ENCODE data around the gene LSM11.

LSM11 gene

DNA sequence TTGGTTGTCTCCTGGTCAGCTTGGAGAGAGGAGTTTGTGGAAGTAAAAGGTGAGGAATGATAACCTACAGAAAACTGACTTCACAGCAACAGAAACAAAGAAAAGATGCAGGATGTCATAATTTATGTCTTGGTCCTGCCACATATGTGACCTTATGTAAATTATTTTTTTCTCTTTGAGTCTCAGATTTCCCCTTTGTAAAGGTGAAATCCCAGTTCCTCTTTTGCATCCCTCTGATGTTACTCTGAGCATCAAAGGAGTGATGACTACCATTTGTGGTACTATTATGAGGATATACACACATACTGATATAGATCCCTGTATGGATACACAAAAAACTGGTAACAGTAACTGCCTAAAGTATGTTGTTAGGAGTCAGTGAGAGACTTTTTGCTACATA is 13.7 kb upstream of the LSM11 start:
- H3K9ac ChIP-seq = no peak overlapping the region
- H3K9me3 ChIP-seq (ENCODE audit: control insufficient read depth, low read length) = no peaks in the 10 kb centered on the region
- no peak for TF ChIP-seq CTCF (IDR thresholded peaks at IDR 0.05)
- no peaks in the 10 kb centered on the region for H3K27me3 ChIP-seq (ENCODE audit: control insufficient read depth, insufficient read depth, low read length)
- H3K4me1 ChIP-seq = no peaks in the 10 kb centered on the region
- no peak overlapping the region for H3K27ac ChIP-seq
- H3K4me3 ChIP-seq (ENCODE audit: low read depth, low read length) = no peak overlapping the region
- no peaks in the 10 kb centered on the region for H3K79me2 ChIP-seq
- no peaks in the 10 kb centered on the region for H3K36me3 ChIP-seq (ENCODE audit: control insufficient read depth, insufficient read depth, low read length)
- H2AFZ ChIP-seq = no peak overlapping the region
- H3K4me2 ChIP-seq (ENCODE audit: low read length) = no peak overlapping the region

DNA sequence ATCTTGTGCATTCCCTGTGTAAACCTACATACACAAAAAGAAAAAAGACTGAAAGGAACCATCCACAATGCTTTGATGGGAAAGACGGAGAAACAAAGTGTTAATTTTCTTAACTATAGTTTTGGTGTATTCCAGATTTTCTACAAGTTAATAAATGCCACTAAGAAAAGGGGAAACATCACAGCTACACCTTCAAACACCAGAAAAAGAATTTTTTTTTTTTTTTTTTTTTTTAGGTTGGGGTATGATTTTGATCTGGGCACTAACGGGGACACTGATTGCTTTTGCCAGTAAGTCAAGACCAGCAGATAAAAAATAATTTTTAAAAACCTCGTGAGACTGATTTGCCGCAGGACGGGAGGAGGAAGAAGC is 12.6 kb upstream of the LSM11 start:
- Histone ChIP-seq H3K27me3 (ENCODE audit: control insufficient read depth, insufficient read depth, low read length) (no peaks in the 10 kb centered on the region), H3K4me2 (ENCODE audit: low read length) (peak overlapping the region; percentile 81), H3K36me3 (ENCODE audit: control insufficient read depth, insufficient read depth, low read length) (no peaks in the 10 kb centered on the region), H3K4me3 (ENCODE audit: low read depth, low read length) (peak overlapping the region; percentile 77), H3K4me1 (no peaks in the 10 kb centered on the region), H3K9ac (no peak overlapping the region), H3K79me2 (no peaks in the 10 kb centered on the region), H3K9me3 (ENCODE audit: control insufficient read depth, low read length) (no peaks in the 10 kb centered on the region), H3K27ac (peak overlapping the region; percentile 94), H2AFZ (peak overlapping the region; percentile 91)
- no peak for TF ChIP-seq CTCF (IDR thresholded peaks at IDR 0.05)

DNA sequence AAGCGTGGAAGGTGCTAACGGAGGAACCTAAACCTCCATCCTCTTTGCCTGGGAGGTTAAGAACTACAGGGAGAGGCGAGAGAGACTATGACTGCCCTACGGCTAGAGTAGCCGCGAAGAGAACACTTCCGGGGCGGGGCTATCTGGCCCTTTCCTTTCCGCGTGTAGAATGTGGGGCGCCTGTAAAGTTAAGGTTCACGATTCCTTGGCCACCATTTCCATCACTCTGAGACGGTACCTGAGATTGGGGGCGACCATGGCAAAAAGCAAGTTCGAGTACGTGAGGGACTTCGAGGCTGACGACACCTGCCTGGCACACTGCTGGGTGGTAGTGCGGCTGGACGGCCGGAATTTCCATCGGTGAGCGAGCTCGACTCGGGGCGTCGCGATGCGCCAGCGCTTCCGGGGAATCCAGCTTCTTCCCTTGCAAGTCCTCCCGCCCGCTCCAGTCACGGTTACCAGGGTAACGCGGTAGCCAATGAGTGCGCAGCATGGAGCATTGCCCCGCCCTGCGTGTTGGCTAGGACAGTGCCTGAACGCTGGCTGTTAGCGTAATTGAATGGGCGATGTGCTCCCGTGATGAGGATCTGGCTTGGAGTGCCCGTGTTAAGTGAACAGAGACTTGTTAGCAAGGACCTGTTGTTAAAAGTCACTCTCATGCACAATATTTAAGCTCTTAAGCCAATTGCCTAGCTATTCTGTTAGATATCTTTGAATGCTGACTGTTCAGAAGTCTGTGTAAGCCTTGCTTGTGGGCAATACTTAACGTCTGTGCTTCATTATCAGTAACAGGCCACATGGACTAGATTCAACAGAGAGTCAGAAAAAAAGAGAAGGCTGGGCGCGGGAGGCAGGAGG is 12.0 kb upstream of the LSM11 start, which contains the start of gene THG1L:
Gene THG1L, plus strand, starts transcription at position 149 of the 858 bp plus-strand sequence. Its CDS starts 21 bp downstream, at position 170.
- Histone ChIP-seq H3K9me3 (ENCODE audit: control insufficient read depth, low read length) (no peaks in the 10 kb centered on the region), H2AFZ (peak within 1 kb of the TSS; percentile 91), H3K4me1 (no peaks in the 10 kb centered on the region), H3K4me2 (ENCODE audit: low read length) (peak within 1 kb of the TSS; percentile 81), H3K4me3 (ENCODE audit: low read depth, low read length) (peak within 1 kb of the TSS; percentile 77), H3K27me3 (ENCODE audit: control insufficient read depth, insufficient read depth, low read length) (no peaks in the 10 kb centered on the region), H3K27ac (peak within 1 kb of the TSS; percentile 94), H3K9ac (peak within 1 kb of the TSS; percentile 32), H3K36me3 (ENCODE audit: control insufficient read depth, insufficient read depth, low read length) (no peaks in the 10 kb centered on the region), H3K79me2 (no peaks in the 10 kb centered on the region)
- no peak for TF ChIP-seq CTCF (IDR thresholded peaks at IDR 0.05)

DNA sequence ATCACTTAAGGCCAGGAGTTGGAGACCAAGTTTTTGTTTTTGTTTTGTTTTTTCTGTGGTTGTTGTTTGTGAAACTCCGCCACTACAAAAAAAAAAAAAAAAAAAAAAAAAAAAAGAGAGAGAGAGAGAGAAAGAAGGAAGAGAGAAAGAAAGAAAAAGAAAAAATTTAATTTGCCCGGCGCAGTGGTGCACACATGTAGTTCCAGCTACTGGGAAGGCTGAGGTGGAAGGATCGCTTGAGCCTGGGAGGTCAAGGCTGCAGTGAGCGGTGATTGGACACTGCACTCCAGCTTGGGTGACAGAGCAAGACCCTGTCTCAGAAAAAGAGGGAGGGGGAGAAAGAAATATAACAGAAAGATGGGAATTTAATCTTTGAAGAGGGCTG is 11.4 kb upstream of the LSM11 start:
- no peak overlapping the region for H3K27ac ChIP-seq

More for the DNA sequence above, 11.4 kb upstream of the LSM11 start:
- no peak for TF ChIP-seq CTCF (IDR thresholded peaks at IDR 0.05)
- no peaks in the 10 kb centered on the region for H3K9me3 ChIP-seq (ENCODE audit: control insufficient read depth, low read length)
- H3K4me2 ChIP-seq (ENCODE audit: low read length) = peak overlapping the region; percentile 81
- peak overlapping the region; percentile 91 for H2AFZ ChIP-seq
- H3K27me3 ChIP-seq (ENCODE audit: control insufficient read depth, insufficient read depth, low read length) = no peaks in the 10 kb centered on the region
- H3K4me3 ChIP-seq (ENCODE audit: low read depth, low read length) = peak overlapping the region; percentile 77
- H3K4me1 ChIP-seq = no peaks in the 10 kb centered on the region
- H3K9ac ChIP-seq = no peak overlapping the region
- no peaks in the 10 kb centered on the region for H3K79me2 ChIP-seq
- no peaks in the 10 kb centered on the region for H3K36me3 ChIP-seq (ENCODE audit: control insufficient read depth, insufficient read depth, low read length)

All from parathyroid adenoma (tissue), 2 donors.